HepG2 (cell line): ENCODE measurements around the gene HBG1. TPM values are rescaled to one million over a fixed set of nuclear protein-coding genes. Genes with fewer than 3 reads are reported as not detected.

Experiments
- ATAC-seq: fragments of 200-7000 bp; cut with Tn5 transposase; 3 replicates; pipeline ENCODE4 v1.9.1; 2020; ENCODE audit warnings: mild to moderate bottlenecking, moderate library complexity
- BruUV-seq: library from RNA; stranded (reverse); fragments of 400-500 nt; replicated peaks from 2 replicates; lab custom pipeline; 2021; lab: Mats Ljungman, UMichigan
- CTCF ChIA-PET: fragments of 300-600 bp; formaldehyde crosslinking; extraction: SDS; loops from one replicate; lab custom pipeline; 2021; ENCODE audit warnings: low total read pairs, inconsistent platforms, low intra/inter-chr PET ratio; lab: Yijun Ruan, JAX
- POLR2A ChIA-PET: fragments of 350-600 bp; sonication (Branson Sonifier 250); formaldehyde crosslinking; loops from one replicate; lab custom pipeline; 2020; ENCODE audit warnings: antibody characterized with exemption, inconsistent platforms; lab: Yijun Ruan, JAX
- DNase-seq: peaks from one replicate; pipeline ENCODE4 v3.0.0-alpha.2; 2015; ENCODE audit warnings: low spot score
- FAIRE-seq: peaks from 3 replicates; lab custom pipeline; 2011; peaks lifted over from hg19 to GRCh38; lab: Jason Lieb, UNC
- H2AFZ ChIP-seq: one replicate; pipeline ENCODE4 v1.6.1; 2011; ENCODE audit warnings: low read length, inconsistent platforms
- H3K27ac ChIP-seq: fragments of 300-600 bp; 3 replicates; pipeline ENCODE4 v1.8.0; 2011; ENCODE audit warnings: mixed run types, mild to moderate bottlenecking, mixed read lengths, low read length, inconsistent platforms; ENCODE audit not compliant: insufficient read depth; ENCODE audit errors: extremely low read length
- H3K27me3 ChIP-seq, 2 experiments: fragments of 200-600 bp in 1 of 2; 2 replicates in 1 of 2; 3 replicates in 1 of 2; pipeline versions ENCODE4 v1.6.0 to v1.8.0; 2011; ENCODE audit warnings: low read length in 2 of 2, mild to moderate bottlenecking in 2 of 2, moderate library complexity in 2 of 2, inconsistent platforms in 1 of 2; ENCODE audit not compliant: insufficient read depth in 2 of 2, control insufficient read depth in 1 of 2
- H3K36me3 ChIP-seq, 2 experiments: fragments of 200-600 bp in 1 of 2; replicated peaks in 1 of 2; 2 replicates in 1 of 2; 3 replicates in 1 of 2; pipeline versions ENCODE4 v1.5.1 to v1.8.0; 2011; ENCODE audit warnings: low read length in 2 of 2, inconsistent platforms in 1 of 2; ENCODE audit not compliant: insufficient read depth in 2 of 2, control insufficient read depth in 1 of 2
- H3K4me1 ChIP-seq: 2 replicates; pipeline ENCODE4 v1.5.1; 2012; ENCODE audit warnings: low read length, inconsistent platforms; ENCODE audit not compliant: insufficient read depth
- H3K4me2 ChIP-seq: 2 replicates; pipeline ENCODE4 v1.6.0; 2011; ENCODE audit warnings: low read depth, low read length, inconsistent platforms
- H3K4me3 ChIP-seq, 3 experiments: fragments of 200-600 bp in 1 of 3; sonication (generic), shearing (Covaris generic) in 1 of 3; replicated peaks in 1 of 3; 2 replicates each; pipeline ENCODE4 v1.5.1; 2011 to 2016; ENCODE audit warnings: low read length in 3 of 3, inconsistent platforms in 2 of 3, low read depth in 2 of 3, mild to moderate bottlenecking in 2 of 3, control low read depth in 1 of 3, mixed read lengths in 1 of 3; ENCODE audit not compliant: insufficient read depth in 1 of 3
- H3K79me2 ChIP-seq: one replicate; pipeline ENCODE4 v1.6.1; 2011; ENCODE audit warnings: low read length, inconsistent platforms; ENCODE audit not compliant: insufficient read depth
- H3K9ac ChIP-seq: 2 replicates; pipeline ENCODE4 v1.6.0; 2011; ENCODE audit warnings: mild to moderate bottlenecking, low read depth, low read length, inconsistent platforms; ENCODE audit not compliant: insufficient read depth
- H3K9me3 ChIP-seq: 2 replicates; pipeline ENCODE4 v1.5.1; 2012; ENCODE audit warnings: mild to moderate bottlenecking, low read length
- H4K20me1 ChIP-seq: 2 replicates; pipeline ENCODE4 v1.6.0; 2011; ENCODE audit warnings: inconsistent platforms, mild to moderate bottlenecking, low read length, moderate library complexity; ENCODE audit not compliant: insufficient read depth
- ATF7 ChIP-seq, 2 experiments: fragments of 450-650 bp in 1 of 2; sonication (generic) in 1 of 2; formaldehyde crosslinking in 1 of 2; IDR thresholded peaks; 2 replicates each; pipeline versions ENCODE4 v1.4.0 to v1.6.1; 2016 to 2020; ENCODE audit warnings: antibody characterized with exemption in 1 of 2, mild to moderate bottlenecking in 1 of 2, missing genetic modification reagents in 1 of 2
- ATM ChIP-seq: fragments of 450-650 bp; IDR thresholded peaks from 2 replicates; pipeline ENCODE4 v1.7.1; 2017; ENCODE audit warnings: mild to moderate bottlenecking, borderline replicate concordance
- ETV6 ChIP-seq: sonication (generic); formaldehyde crosslinking; conservative IDR thresholded peaks from 2 replicates; pipeline ENCODE4 v1.4.0; 2020; ENCODE audit warnings: missing genetic modification reagents
- HNRNPL ChIP-seq: fragments of 200-400 bp; formaldehyde crosslinking; IDR thresholded peaks from 2 replicates; pipeline ENCODE4 v1.6.1; 2017; ENCODE audit warnings: mild to moderate bottlenecking, low read depth, low read length
- HOXA5 ChIP-seq: sonication (generic); formaldehyde crosslinking; IDR thresholded peaks from 2 replicates; pipeline ENCODE4 v1.4.0; 2020; ENCODE audit warnings: missing genetic modification reagents
- NFE2L2 ChIP-seq: fragments of 150-350 bp; IDR thresholded peaks from 2 replicates; pipeline ENCODE4 v1.6.1; 2014; ENCODE audit warnings: low read length
- PCBP1 ChIP-seq: fragments of 200-400 bp; formaldehyde crosslinking; IDR thresholded peaks from 2 replicates; pipeline ENCODE4 v1.6.1; 2017; ENCODE audit warnings: mild to moderate bottlenecking, low read depth, low read length, borderline replicate concordance
- ZNF230 ChIP-seq: sonication (generic); formaldehyde crosslinking; IDR thresholded peaks from 2 replicates; pipeline ENCODE4 v1.4.0; 2020; ENCODE audit warnings: mild to moderate bottlenecking, missing genetic modification reagents
- ZNF232 ChIP-seq: sonication (generic); formaldehyde crosslinking; IDR thresholded peaks from 2 replicates; pipeline ENCODE4 v1.4.0; 2020; ENCODE audit warnings: missing genetic modification reagents, borderline replicate concordance
- ZNF276 ChIP-seq: sonication (generic); formaldehyde crosslinking; IDR thresholded peaks from 2 replicates; pipeline ENCODE4 v1.4.0; 2020; ENCODE audit warnings: mild to moderate bottlenecking, low read depth, missing genetic modification reagents
- ZNF782 ChIP-seq: sonication (generic); formaldehyde crosslinking; IDR thresholded peaks from 2 replicates; pipeline ENCODE4 v1.4.0; 2020; ENCODE audit warnings: missing genetic modification reagents, mild to moderate bottlenecking, borderline replicate concordance
- WGBS: methylation state at CpG from one replicate; pipeline ENCODE4 v1.1.6; 2017; ENCODE audit warnings: low lambda C conversion rate; 5-methylcytosine and 5-hydroxymethylcytosine counted together
- in situ Hi-C: cut with HindIII; loops from 2 replicates; pipeline ENCODE4 v1.10.0; 2017; ENCODE audit warnings: low pct_unique_long_range_greater_than_20kb; ENCODE audit not compliant: extremely low pct_ligation_motif_present
- intact Hi-C: fragments of 100-400 bp; cut with micrococcal nuclease; formaldehyde crosslinking; loops from one replicate; pipeline ENCODE4 v1.10.0; 2022; ENCODE audit not compliant: unreplicated experiment
- polyA plus RNA-seq, 8 experiments: library from polyadenylated mRNA; depleted of rRNA in 3 of 8; stranded (reverse) in 7 of 8; unstranded in 1 of 8; fragments of >200 nt; fragmentation: Illumina TruSeq in 4 of 8; extraction: Trizol in 4 of 8; gene quantifications; 2 replicates each; pipeline versions ENCODE4 v1.2.1 to v1.2.3, GENCODE V29; 2011 to 2016; ENCODE audit warnings: low read depth in 4 of 8, missing spikeins in 1 of 8, mixed read lengths in 1 of 8; ENCODE audit not compliant: insufficient read depth in 1 of 8
- total RNA-seq, 5 experiments: library from RNA; depleted of rRNA; stranded (reverse); fragments of >200 nt; fragmentation: Illumina TruSeq; extraction: Trizol; gene quantifications; 2 replicates each; pipeline ENCODE4 v1.2.3, GENCODE V29; 2016; ENCODE audit warnings: low read depth in 1 of 5
- TF ChIP-seq, protein P1 (sequence below): sonication (generic); formaldehyde crosslinking; conservative IDR thresholded peaks from 2 replicates; pipeline ENCODE4 v1.4.0; 2020; ENCODE audit warnings: missing genetic modification reagents

HBG1 gene
- total and polyA plus RNA-seq, 2 of the 13 experiments (the other 11 are each of a cell fraction or from before 2014, with no cell fraction given), result not detected

- no peak for FAIRE-seq
- Histone ChIP-seq H2AFZ (no peak overlapping the region), H3K36me3 (no peaks in the 10 kb centered on the region), H3K4me1 (no peaks in the 10 kb centered on the region), H3K4me2 (no peak overlapping the region), H3K27ac (no peak overlapping the region), H3K9ac (no peak overlapping the region), H3K79me2 (no peaks in the 10 kb centered on the region), H3K9me3 (no peaks in the 10 kb centered on the region), H4K20me1 (no peaks in the 10 kb centered on the region), H3K4me3 (no peak overlapping the region), H3K27me3 (no peaks in the 10 kb centered on the region)
- intact Hi-C loops (no loop called here), in situ Hi-C loops (no loop called here)
- no peak for DNase-seq
- ATAC-seq, result no peak
- POLR2A ChIA-PET, result no interaction called here
- CTCF ChIA-PET, result no interaction called here
- 12% methylated on average over 4 of the region's 4 CpGs for WGBS
- TF ChIP-seq, protein P1, sequence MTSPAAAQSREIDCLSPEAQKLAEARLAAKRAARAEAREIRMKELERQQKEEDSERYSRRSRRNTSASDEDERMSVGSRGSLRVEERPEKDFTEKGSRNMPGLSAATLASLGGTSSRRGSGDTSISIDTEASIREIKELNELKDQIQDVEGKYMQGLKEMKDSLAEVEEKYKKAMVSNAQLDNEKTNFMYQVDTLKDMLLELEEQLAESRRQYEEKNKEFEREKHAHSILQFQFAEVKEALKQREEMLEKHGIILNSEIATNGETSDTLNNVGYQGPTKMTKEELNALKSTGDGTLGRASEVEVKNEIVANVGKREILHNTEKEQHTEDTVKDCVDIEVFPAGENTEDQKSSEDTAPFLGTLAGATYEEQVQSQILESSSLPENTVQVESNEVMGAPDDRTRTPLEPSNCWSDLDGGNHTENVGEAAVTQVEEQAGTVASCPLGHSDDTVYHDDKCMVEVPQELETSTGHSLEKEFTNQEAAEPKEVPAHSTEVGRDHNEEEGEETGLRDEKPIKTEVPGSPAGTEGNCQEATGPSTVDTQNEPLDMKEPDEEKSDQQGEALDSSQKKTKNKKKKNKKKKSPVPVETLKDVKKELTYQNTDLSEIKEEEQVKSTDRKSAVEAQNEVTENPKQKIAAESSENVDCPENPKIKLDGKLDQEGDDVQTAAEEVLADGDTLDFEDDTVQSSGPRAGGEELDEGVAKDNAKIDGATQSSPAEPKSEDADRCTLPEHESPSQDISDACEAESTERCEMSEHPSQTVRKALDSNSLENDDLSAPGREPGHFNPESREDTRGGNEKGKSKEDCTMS, result no peak
- peak; percentile 76; the same call in 1 of the 2 replicates for TF ChIP-seq ATF7 (IDR thresholded peaks at IDR 0.05)
- no peak for TF ChIP-seq ATF7 (CRISPR knock-in tag; IDR thresholded peaks at IDR 0.05)
- TF ChIP-seq ZNF232 (CRISPR knock-in tag), result no peak
- TF ChIP-seq NFE2L2, result 0 out of 2 replicates have a peak, but pooled peaks have one; percentile 22
- no TSS peak for BruUV-seq
Measured at GRCh38 chr11:5272395-5273017, 22.8 kb upstream of the HBG1 start.

DNA sequence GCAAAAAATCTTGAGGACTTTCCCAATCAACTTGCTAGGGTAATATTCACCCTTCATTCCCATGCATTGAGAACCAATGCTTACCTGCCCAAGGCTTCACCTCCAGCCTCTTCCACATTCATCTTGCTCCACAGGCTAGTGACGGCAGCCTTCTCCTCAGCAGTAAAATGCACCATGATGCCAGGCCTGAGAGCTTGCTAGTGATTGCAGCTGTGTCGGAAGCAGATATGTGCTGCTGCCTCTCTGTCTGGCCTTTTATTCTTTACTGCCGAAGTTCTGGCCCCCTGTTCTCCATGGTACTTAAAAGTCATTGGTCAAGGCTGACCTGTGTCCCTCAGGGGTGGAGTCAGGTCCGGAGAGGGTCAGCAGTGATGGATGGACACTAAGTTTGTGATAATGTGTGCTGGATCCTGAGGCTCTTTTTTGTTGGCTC lies 20.1 kb upstream of the HBG1 start, which contains the start of gene HBE1:
HBE1 (minus strand) TSS at position 231 of the 433 bp plus-strand sequence; CDS start at position 176, 55 bp downstream.
- intact Hi-C loops, result no loop called here
- no peak within 1 kb of the TSS for H3K27ac ChIP-seq
- no peaks in the 10 kb centered on the region for H3K79me2 ChIP-seq
- no peak for FAIRE-seq
- H3K4me2 ChIP-seq, result no peak within 1 kb of the TSS
- no peak within 1 kb of the TSS for H3K9ac ChIP-seq
- no peaks in the 10 kb centered on the region for H3K27me3 ChIP-seq
- no peaks in the 10 kb centered on the region for H4K20me1 ChIP-seq
- DNase-seq, result no peak
- ATAC-seq, result no peak
- 16% methylated on average over 4 of the region's 4 CpGs for WGBS
- no peak within 1 kb of the TSS for H3K4me3 ChIP-seq
- H2AFZ ChIP-seq, result no peak within 1 kb of the TSS
- no peaks in the 10 kb centered on the region for H3K4me1 ChIP-seq
- H3K36me3 ChIP-seq, result no peaks in the 10 kb centered on the region
- BruUV-seq, result no TSS peak
- ChIA-PET POLR2A (no interaction called here), CTCF (no interaction called here)
- H3K9me3 ChIP-seq, result no peaks in the 10 kb centered on the region
- in situ Hi-C loops, result no loop called here
- TF ChIP-seq HOXA5 (no peak), ETV6 (CRISPR knock-in tag) (no peak), ATM (no peak), ZNF276 (CRISPR knock-in tag) (no peak), ZNF782 (CRISPR knock-in tag) (no peak), ZNF230 (CRISPR knock-in tag) (no peak), PCBP1 (no peak), HNRNPL (no peak)
